Measurements from ENCODE around the gene TACC2.

TACC2 gene

GRCh38 chr10:122290833-122291532, 302.0 kb downstream of the TACC2 start:
- no peak for ATAC-seq (replicated peaks)
- no peaks in the 10 kb centered on the region for H3K36me3 Mint-ChIP-seq
- no peak for DNase-seq
- peaks cover 5 to 8% of the 10 kb centered on the region in 2 donors for H3K4me1 Mint-ChIP-seq
- H3K9me3 Mint-ChIP-seq = no peaks in the 10 kb centered on the region
- peak overlapping the region; percentile 16 for H3K27ac Mint-ChIP-seq
- no peak overlapping the region for H3K4me3 Mint-ChIP-seq
- peaks cover 28 to 51% of the 10 kb centered on the region in 2 donors for H3K27me3 Mint-ChIP-seq

GRCh38 chr10:122291739-122292138, 302.8 kb downstream of the TACC2 start:
- no peak for DNase-seq
- peaks cover 5 to 8% of the 10 kb centered on the region in 2 donors for H3K4me1 Mint-ChIP-seq
- H3K4me3 Mint-ChIP-seq = no peak overlapping the region
- no peak for ATAC-seq (replicated peaks)
- peaks cover 24 to 52% of the 10 kb centered on the region in 2 donors for H3K27me3 Mint-ChIP-seq
- H3K9me3 Mint-ChIP-seq = no peaks in the 10 kb centered on the region
- H3K36me3 Mint-ChIP-seq = no peaks in the 10 kb centered on the region
- no peak overlapping the region for H3K27ac Mint-ChIP-seq

GRCh38 chr10:122292376-122292775, 303.4 kb downstream of the TACC2 start:
- peaks cover 28 to 54% of the 10 kb centered on the region in 2 donors for H3K27me3 Mint-ChIP-seq
- peaks cover 5 to 8% of the 10 kb centered on the region in 2 donors for H3K4me1 Mint-ChIP-seq
- no peaks in the 10 kb centered on the region for H3K36me3 Mint-ChIP-seq
- no peak overlapping the region for H3K27ac Mint-ChIP-seq
- DNase-seq (no peak), ATAC-seq (replicated peaks) (no peak)
- no peak overlapping the region for H3K4me3 Mint-ChIP-seq
- H3K9me3 Mint-ChIP-seq = no peaks in the 10 kb centered on the region

- H3K27ac Mint-ChIP-seq = no peak overlapping the region
- peaks cover 29 to 48% of the 10 kb centered on the region in 2 donors for H3K27me3 Mint-ChIP-seq
- no peak for DNase-seq
- ATAC-seq (replicated peaks) = peak; percentile 84 to 85
- no peaks in the 10 kb centered on the region for H3K9me3 Mint-ChIP-seq
- peaks cover 5 to 8% of the 10 kb centered on the region in 2 donors for H3K4me1 Mint-ChIP-seq
- no peaks in the 10 kb centered on the region for H3K36me3 Mint-ChIP-seq
- H3K4me3 Mint-ChIP-seq = no peak overlapping the region
Observed at GRCh38 chr10:122293156-122293960, 304.4 kb downstream of the TACC2 start.

GRCh38 chr10:122293961-122294380, 305.0 kb downstream of the TACC2 start:
- ATAC-seq (replicated peaks) = no peak
- no peak overlapping the region for H3K4me3 Mint-ChIP-seq
- no peak overlapping the region for H3K27ac Mint-ChIP-seq
- H3K4me1 Mint-ChIP-seq = peaks cover 6 to 12% of the 10 kb centered on the region in 2 donors
- no peak for DNase-seq
- no peaks in the 10 kb centered on the region for H3K9me3 Mint-ChIP-seq
- H3K36me3 Mint-ChIP-seq = no peaks in the 10 kb centered on the region
- H3K27me3 Mint-ChIP-seq = peaks cover 32 to 48% of the 10 kb centered on the region in 2 donors

- H3K27ac Mint-ChIP-seq = no peak overlapping the region
- no peak overlapping the region for H3K4me3 Mint-ChIP-seq
- no peaks in the 10 kb centered on the region for H3K36me3 Mint-ChIP-seq
- no peak for ATAC-seq (replicated peaks)
- no peak for DNase-seq
- H3K4me1 Mint-ChIP-seq = peaks cover 6 to 20% of the 10 kb centered on the region in 2 donors
- no peaks in the 10 kb centered on the region for H3K9me3 Mint-ChIP-seq
- peaks cover 36 to 52% of the 10 kb centered on the region in 2 donors for H3K27me3 Mint-ChIP-seq
Observed at GRCh38 chr10:122294511-122295450, 305.8 kb downstream of the TACC2 start.

- Mint-ChIP-seq H3K9me3 (no peaks in the 10 kb centered on the region), H3K27ac (no peak overlapping the region), H3K36me3 (no peaks in the 10 kb centered on the region), H3K27me3 (peaks cover 35 to 48% of the 10 kb centered on the region in 2 donors), H3K4me1 (peaks cover 6 to 20% of the 10 kb centered on the region in 2 donors), H3K4me3 (no peak overlapping the region)
- no peak for DNase-seq
- ATAC-seq (replicated peaks) = no peak
Observed at GRCh38 chr10:122295451-122295809, 306.5 kb downstream of the TACC2 start.

- H3K9me3 Mint-ChIP-seq = no peaks in the 10 kb centered on the region
- no peak overlapping the region for H3K4me3 Mint-ChIP-seq
Observed at GRCh38 chr10:122296363-122297120, 307.6 kb downstream of the TACC2 start.

GRCh38 chr10:122297583-122297982, 308.6 kb downstream of the TACC2 start:
- H3K27ac Mint-ChIP-seq = no peak overlapping the region
- no peak overlapping the region for H3K4me3 Mint-ChIP-seq
- no peaks in the 10 kb centered on the region for H3K36me3 Mint-ChIP-seq
- H3K9me3 Mint-ChIP-seq = no peaks in the 10 kb centered on the region
- no peak for DNase-seq
- peaks cover 35 to 49% of the 10 kb centered on the region in 2 donors for H3K27me3 Mint-ChIP-seq
- ATAC-seq (replicated peaks) = no peak
- H3K4me1 Mint-ChIP-seq = peaks cover 6 to 20% of the 10 kb centered on the region in 2 donors

More at GRCh38 chr10:122296363-122297120, 307.6 kb downstream of the TACC2 start:
- Mint-ChIP-seq H3K4me1 (peaks cover 6 to 20% of the 10 kb centered on the region in 2 donors), H3K27me3 (peaks cover 35 to 43% of the 10 kb centered on the region in 2 donors), H3K27ac (no peak overlapping the region), H3K36me3 (no peaks in the 10 kb centered on the region)
- ATAC-seq (replicated peaks) = no peak
- DNase-seq = no peak

- Mint-ChIP-seq H3K27me3 (peaks cover 30 to 47% of the 10 kb centered on the region in 2 donors), H3K9me3 (no peaks in the 10 kb centered on the region), H3K4me1 (peaks cover 3 to 15% of the 10 kb centered on the region in 2 donors), H3K36me3 (no peaks in the 10 kb centered on the region), H3K27ac (no peak overlapping the region), H3K4me3 (no peak overlapping the region)
- ATAC-seq (replicated peaks) = no peak
- no peak for DNase-seq
Observed at GRCh38 chr10:122298206-122298597, 309.2 kb downstream of the TACC2 start.

GRCh38 chr10:122298598-122299301, 309.8 kb downstream of the TACC2 start:
- no peaks in the 10 kb centered on the region for H3K9me3 Mint-ChIP-seq
- peak; percentile 56 for DNase-seq
- H3K27me3 Mint-ChIP-seq = peaks cover 28 to 49% of the 10 kb centered on the region in 2 donors
- ATAC-seq (replicated peaks) = peak; percentile 90 to 93
- H3K4me1 Mint-ChIP-seq = peaks cover 2 to 12% of the 10 kb centered on the region in 2 donors
- peak overlapping the region in 1 of 2 donors; percentile 68 for H3K4me3 Mint-ChIP-seq
- H3K27ac Mint-ChIP-seq = peak overlapping the region; percentile 60
- H3K36me3 Mint-ChIP-seq = no peaks in the 10 kb centered on the region

- no peak overlapping the region for H3K27ac Mint-ChIP-seq
- no peak overlapping the region for H3K4me3 Mint-ChIP-seq
- ATAC-seq (replicated peaks) (no peak), DNase-seq (no peak)
- peaks cover 6 to 20% of the 10 kb centered on the region in 2 donors for H3K4me1 Mint-ChIP-seq
- no peaks in the 10 kb centered on the region for H3K36me3 Mint-ChIP-seq
- peaks cover 28 to 49% of the 10 kb centered on the region in 2 donors for H3K27me3 Mint-ChIP-seq
- H3K9me3 Mint-ChIP-seq = peaks cover 0 to 2% of the 10 kb centered on the region in 2 donors
Observed at GRCh38 chr10:122299423-122300075, 310.6 kb downstream of the TACC2 start.

All from stimulated activated naive B cell treated with anti-CD40 and anti-IgM and Interleukin-4, amounts not matched to agents 10 μg/mL and 1 μg/mL and 100 μg/mL, for 72 hours (primary cell).